Activated naive CD4-positive, alpha-beta T cell (primary cell): ENCODE data around the gene SSR4.
"Not testable (repeated sequence)": the region's sequence is repeated elsewhere in the genome, so short reads cannot be mapped to it uniquely, and the experiment has no call there.

Experiments
- DNase-seq, 4 experiments: peaks; one replicate each; lab custom pipeline; 2025; lab: John Stamatoyannopoulos, UW

SSR4 gene

GRCh38 chrX:153794018-153794896, at the start of gene SSR4, which contains the start of gene IDH3G:
Gene SSR4, plus strand, starts transcription at chrX:153794668. Its CDS starts 20 bp downstream, at chrX:153794688.
Gene IDH3G, minus strand, starts transcription at chrX:153794375. Its CDS starts 49 bp downstream, at chrX:153794326.
- DNase-seq = peak; percentile 74 to 89 (median 84)

- DNase-seq = not testable (repeated sequence)
Measured at GRCh38 chrX:153745067-153745433, 49.4 kb upstream of the SSR4 start.

GRCh38 chrX:153746359-153746758, 48.1 kb upstream of the SSR4 start:
- no peak for DNase-seq

GRCh38 chrX:153746991-153747390, 47.5 kb upstream of the SSR4 start:
- not testable (repeated sequence) for DNase-seq

- DNase-seq = not testable (repeated sequence)
Measured at GRCh38 chrX:153749017-153749416, 45.5 kb upstream of the SSR4 start.

GRCh38 chrX:153750127-153750774, 44.2 kb upstream of the SSR4 start:
- DNase-seq = no peak

GRCh38 chrX:153755136-153755535, 39.3 kb upstream of the SSR4 start:
- no peak for DNase-seq

- DNase-seq = no peak
Measured at GRCh38 chrX:153761863-153762262, 32.6 kb upstream of the SSR4 start.

- no peak for DNase-seq
Measured at GRCh38 chrX:153762626-153763173, 31.8 kb upstream of the SSR4 start.

GRCh38 chrX:153763298-153763932, 31.1 kb upstream of the SSR4 start:
- DNase-seq = no peak

- peak; percentile 12 to 74 (median 49) for DNase-seq
Measured at GRCh38 chrX:153763989-153764755, 30.3 kb upstream of the SSR4 start, which contains the start of gene PLXNB3. Gene PLXNB3, plus strand, starts transcription at chrX:153764249. Its CDS starts 1,287 bp downstream, at chrX:153765536.

GRCh38 chrX:153764786-153765137, 29.7 kb upstream of the SSR4 start:
- no peak for DNase-seq

- DNase-seq = no peak
Measured at GRCh38 chrX:153765138-153766079, 29.1 kb upstream of the SSR4 start.

GRCh38 chrX:153766098-153766817, 28.2 kb upstream of the SSR4 start:
- DNase-seq = no peak

- DNase-seq = no peak
Measured at GRCh38 chrX:153766871-153767673, 27.4 kb upstream of the SSR4 start.

- no peak for DNase-seq
Measured at GRCh38 chrX:153767674-153768055, 26.8 kb upstream of the SSR4 start.

GRCh38 chrX:153768311-153769157, 25.9 kb upstream of the SSR4 start:
- DNase-seq = no peak
